ENCODE results near the gene SNUPN. TPM values are rescaled to one million over a fixed set of nuclear protein-coding genes. Genes with fewer than 3 reads are reported as not detected.

Gene SNUPN
- total RNA-seq, 4 donors from 2014 or later, result 16.5 to 19.7 (median 18.1) TPM

DNA sequence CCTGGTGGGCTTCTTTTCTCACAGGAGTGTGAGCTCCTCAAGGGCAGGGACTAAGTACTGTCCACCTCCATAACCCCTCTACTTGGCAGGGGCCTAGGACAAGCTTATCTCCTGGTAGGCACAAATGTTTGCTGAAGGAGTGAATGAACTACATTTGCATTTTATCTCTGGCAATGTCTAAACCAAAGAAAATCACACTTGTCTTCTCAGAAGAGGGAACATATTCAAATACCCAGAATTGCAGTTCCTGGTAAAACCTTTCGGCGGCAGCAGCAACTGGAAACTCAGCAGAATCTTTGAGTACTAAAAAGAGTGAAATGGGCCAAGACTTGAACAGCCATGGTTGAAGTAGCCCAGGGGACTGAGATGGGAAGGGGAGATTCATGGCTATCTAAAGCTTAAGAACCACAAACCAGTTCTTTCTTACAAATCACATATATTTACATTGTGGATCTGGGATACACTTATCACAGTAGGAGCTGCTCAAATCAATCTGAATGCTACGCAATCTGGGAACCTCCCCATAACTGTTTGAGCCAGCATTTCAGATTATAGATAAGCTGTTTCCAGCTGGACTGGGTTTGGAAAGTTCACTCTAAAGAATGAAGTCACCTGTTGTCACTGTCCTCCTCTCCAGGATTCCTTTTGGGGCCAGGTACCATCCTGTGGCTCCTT is 27.7 kb downstream of the SNUPN start:
- no peak overlapping the region for H3K4me3 ChIP-seq (ENCODE audit: low read depth, poor library complexity, severe bottlenecking)
- TF ChIP-seq, protein P1, sequence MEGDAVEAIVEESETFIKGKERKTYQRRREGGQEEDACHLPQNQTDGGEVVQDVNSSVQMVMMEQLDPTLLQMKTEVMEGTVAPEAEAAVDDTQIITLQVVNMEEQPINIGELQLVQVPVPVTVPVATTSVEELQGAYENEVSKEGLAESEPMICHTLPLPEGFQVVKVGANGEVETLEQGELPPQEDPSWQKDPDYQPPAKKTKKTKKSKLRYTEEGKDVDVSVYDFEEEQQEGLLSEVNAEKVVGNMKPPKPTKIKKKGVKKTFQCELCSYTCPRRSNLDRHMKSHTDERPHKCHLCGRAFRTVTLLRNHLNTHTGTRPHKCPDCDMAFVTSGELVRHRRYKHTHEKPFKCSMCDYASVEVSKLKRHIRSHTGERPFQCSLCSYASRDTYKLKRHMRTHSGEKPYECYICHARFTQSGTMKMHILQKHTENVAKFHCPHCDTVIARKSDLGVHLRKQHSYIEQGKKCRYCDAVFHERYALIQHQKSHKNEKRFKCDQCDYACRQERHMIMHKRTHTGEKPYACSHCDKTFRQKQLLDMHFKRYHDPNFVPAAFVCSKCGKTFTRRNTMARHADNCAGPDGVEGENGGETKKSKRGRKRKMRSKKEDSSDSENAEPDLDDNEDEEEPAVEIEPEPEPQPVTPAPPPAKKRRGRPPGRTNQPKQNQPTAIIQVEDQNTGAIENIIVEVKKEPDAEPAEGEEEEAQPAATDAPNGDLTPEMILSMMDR (IDR thresholded peaks at IDR 0.05), result no peak
- no peak for TF ChIP-seq POLR2A (IDR thresholded peaks at IDR 0.05)
- no peak for DNase-seq (ENCODE audit: low spot score in 2 of 2)
- intact Hi-C loops (cut with DNase I; ENCODE audit: low total_unique reads), result no loop called here
- WGBS, 2 donors, result 61 to 74% methylated on average over 3 of the region's 3 CpGs

DNA sequence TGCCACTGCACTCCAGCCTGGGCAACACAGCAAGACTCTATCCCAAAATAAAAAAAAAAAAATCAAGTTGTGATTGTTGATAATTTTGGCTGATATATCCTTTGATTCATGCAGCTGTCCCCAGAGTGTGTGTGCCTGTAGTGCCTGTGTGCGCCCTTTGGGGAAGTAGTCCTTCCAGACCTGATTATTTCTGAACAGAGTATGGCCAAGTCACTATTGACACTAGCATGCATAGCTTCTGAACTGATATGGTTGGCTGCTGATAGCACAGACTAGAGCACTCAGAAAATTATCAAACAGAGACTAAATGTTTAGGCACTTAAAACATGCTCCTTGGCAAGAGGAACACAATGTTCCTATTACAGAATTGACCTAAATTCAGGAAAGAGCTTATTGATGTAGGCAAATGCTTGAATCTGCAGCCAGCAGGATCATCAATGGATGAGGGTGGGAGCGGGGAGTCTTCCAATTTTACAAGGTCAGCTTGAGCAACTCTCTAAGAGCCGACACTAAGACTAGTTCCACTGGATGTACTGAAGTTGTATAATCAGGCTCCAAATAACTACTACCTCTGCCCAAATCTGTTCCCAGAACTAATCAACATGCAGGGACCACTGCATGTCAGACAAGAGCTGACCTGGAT is 28.7 kb downstream of the SNUPN start:
- intact Hi-C loops (cut with DNase I; ENCODE audit: low total_unique reads), result no loop called here
- DNase-seq (ENCODE audit: low spot score in 2 of 2), result no peak
- no peak overlapping the region for H3K4me3 ChIP-seq (ENCODE audit: low read depth, poor library complexity, severe bottlenecking)
- no peak for TF ChIP-seq POLR2A (IDR thresholded peaks at IDR 0.05)
- TF ChIP-seq, protein P1 (IDR thresholded peaks at IDR 0.05), result no peak
- 82 to 98% methylated on average over 3 of the region's 3 CpGs for WGBS, 2 donors

DNA sequence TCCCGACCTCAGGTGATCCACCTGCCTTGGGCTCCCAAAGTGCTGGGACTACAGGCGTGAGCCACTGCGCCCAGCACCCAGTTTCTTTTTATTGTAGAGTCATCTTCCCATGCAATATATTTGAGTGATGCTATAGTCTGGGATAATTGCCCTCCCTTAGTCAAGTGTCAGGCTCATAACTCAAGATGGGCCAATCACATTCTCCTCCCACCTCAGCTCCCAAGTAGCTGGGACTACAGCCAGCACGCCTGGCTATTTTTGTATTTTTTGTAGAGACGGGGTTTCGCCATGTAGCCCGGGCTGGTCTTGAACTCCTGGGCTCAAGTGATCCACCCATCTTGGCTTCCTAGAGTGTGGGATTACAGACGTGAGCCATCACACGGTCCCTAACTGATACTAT is 31.2 kb downstream of the SNUPN start:
- DNase-seq (ENCODE audit: low spot score in 2 of 2), result no peak
- H3K4me3 ChIP-seq (ENCODE audit: low read depth, poor library complexity, severe bottlenecking), result no peak overlapping the region
- TF ChIP-seq, protein P1 (IDR thresholded peaks at IDR 0.05), result no peak
- no peak for TF ChIP-seq POLR2A (IDR thresholded peaks at IDR 0.05)
- 92 to 94% methylated on average over 9 of the region's 9 CpGs for WGBS, 2 donors
- intact Hi-C loops (cut with DNase I; ENCODE audit: low total_unique reads), result no loop called here

DNA sequence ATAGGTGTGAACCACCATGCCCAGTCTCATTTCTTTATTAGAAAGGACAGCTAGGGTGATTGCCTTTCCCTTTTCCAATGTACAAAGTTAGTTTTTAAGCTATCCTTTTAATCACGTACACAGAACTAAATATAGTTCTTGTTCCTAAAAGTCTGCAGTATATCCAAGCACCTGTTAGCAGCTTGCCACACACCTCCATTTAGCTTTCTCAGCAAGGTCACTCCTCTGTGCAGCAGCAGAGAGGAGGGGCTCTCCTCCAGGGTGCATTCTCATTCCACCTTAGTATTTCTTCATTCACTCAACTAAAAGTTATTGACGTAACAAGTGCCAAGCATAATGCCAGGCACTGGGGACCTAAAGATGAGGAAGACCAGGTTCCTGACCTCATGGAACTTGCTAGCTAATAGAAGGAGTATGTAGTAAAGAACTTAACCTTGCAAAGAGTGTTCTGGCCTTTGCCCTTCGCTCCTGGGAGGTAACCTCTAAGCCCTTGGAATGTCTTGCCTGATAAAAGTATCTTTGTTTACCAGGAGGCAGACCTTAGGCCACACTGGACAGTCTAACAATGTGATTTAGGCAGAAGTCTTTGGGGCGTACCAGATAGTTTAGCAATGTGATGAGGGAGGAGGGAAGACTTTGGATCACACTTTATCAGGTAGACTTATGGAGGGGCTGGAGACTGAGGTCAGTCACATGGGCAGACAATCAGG is 33.7 kb downstream of the SNUPN start:
- no peak overlapping the region for H3K4me3 ChIP-seq (ENCODE audit: low read depth, poor library complexity, severe bottlenecking)
- 89 to 98% methylated on average over 4 of the region's 4 CpGs for WGBS, 2 donors
- TF ChIP-seq, protein P1 (IDR thresholded peaks at IDR 0.05), result no peak
- TF ChIP-seq POLR2A (IDR thresholded peaks at IDR 0.05), result no peak

DNA sequence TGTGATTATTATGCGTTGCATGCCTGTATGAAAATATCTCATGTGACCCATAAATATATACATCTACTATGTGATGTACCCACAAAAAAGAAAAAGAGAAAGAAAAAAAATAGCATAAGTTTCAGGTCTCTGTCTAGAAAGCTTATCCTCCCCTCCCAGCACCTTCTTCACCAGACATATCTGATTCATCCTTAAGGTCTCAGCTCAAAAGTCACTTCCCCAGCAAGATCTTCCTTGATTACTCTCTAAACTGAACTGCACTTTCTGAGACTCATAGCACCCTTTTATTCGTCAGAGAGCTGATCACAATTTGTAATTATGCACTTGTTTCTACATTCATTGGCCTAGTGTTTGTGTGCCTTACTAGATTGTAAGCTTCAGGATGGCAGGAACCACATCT is 35.3 kb downstream of the SNUPN start:
- no peak for TF ChIP-seq POLR2A (IDR thresholded peaks at IDR 0.05)
- TF ChIP-seq, protein P1 (IDR thresholded peaks at IDR 0.05), result no peak
- WGBS, 2 donors, result 83 to 85% methylated on average over 2 of the region's 2 CpGs
- H3K4me3 ChIP-seq (ENCODE audit: low read depth, poor library complexity, severe bottlenecking), result no peak overlapping the region
- DNase-seq (ENCODE audit: low spot score in 2 of 2), result no peak
- intact Hi-C loops (cut with DNase I; ENCODE audit: low total_unique reads), result no loop called here

More for the DNA sequence above, 33.7 kb downstream of the SNUPN start:
- DNase-seq (ENCODE audit: low spot score in 2 of 2), result no peak
- intact Hi-C loops (cut with DNase I; ENCODE audit: low total_unique reads), result no loop called here
